Ishikawa (cell line): Measurements from ENCODE around the gene SMYD3.

Experiments
- CEBPB ChIP-seq: IDR thresholded peaks from 2 replicates; pipeline ENCODE4 v1.6.1; 2012
- CREB1 ChIP-seq: IDR thresholded peaks from 2 replicates; pipeline ENCODE4 v1.6.1; 2012; ENCODE audit warnings: low read depth
- EGR1 ChIP-seq: IDR thresholded peaks from 2 replicates; pipeline ENCODE4 v1.6.1; 2012
- EP300 ChIP-seq: IDR thresholded peaks from 2 replicates; pipeline ENCODE4 v1.6.1; 2012; ENCODE audit warnings: borderline replicate concordance
- FOXM1 ChIP-seq: IDR thresholded peaks from 2 replicates; pipeline ENCODE4 v1.6.1; 2012; ENCODE audit warnings: low read depth, borderline replicate concordance
- NFIC ChIP-seq: IDR thresholded peaks from 2 replicates; pipeline ENCODE4 v1.6.1; 2012
- RAD21 ChIP-seq: IDR thresholded peaks from 2 replicates; pipeline ENCODE4 v1.6.1; 2012; ENCODE audit warnings: low read depth
- TAF1 ChIP-seq: IDR thresholded peaks from 2 replicates; pipeline ENCODE4 v1.6.1; 2012; ENCODE audit warnings: low read depth, mild to moderate bottlenecking
- TCF12 ChIP-seq: IDR thresholded peaks from 2 replicates; pipeline ENCODE4 v1.6.1; 2012; ENCODE audit warnings: low read depth
- TEAD4 ChIP-seq: IDR thresholded peaks from 2 replicates; pipeline ENCODE4 v1.6.1; 2012
- YY1 ChIP-seq: IDR thresholded peaks from 2 replicates; pipeline ENCODE4 v1.6.1; 2012; ENCODE audit warnings: low read depth
- ZBTB7A ChIP-seq: IDR thresholded peaks from 2 replicates; pipeline ENCODE4 v1.6.1; 2012; ENCODE audit warnings: low read depth
- TF ChIP-seq, protein P1 (sequence below): IDR thresholded peaks from 2 replicates; pipeline ENCODE4 v1.6.1; 2012; ENCODE audit warnings: low read depth, mild to moderate bottlenecking
- TF ChIP-seq, protein P2 (sequence below): IDR thresholded peaks from 2 replicates; pipeline ENCODE4 v1.6.1; 2012
- TF ChIP-seq, protein P3 (sequence below): IDR thresholded peaks from 2 replicates; pipeline ENCODE4 v1.6.1; 2012

SMYD3 gene

DNA sequence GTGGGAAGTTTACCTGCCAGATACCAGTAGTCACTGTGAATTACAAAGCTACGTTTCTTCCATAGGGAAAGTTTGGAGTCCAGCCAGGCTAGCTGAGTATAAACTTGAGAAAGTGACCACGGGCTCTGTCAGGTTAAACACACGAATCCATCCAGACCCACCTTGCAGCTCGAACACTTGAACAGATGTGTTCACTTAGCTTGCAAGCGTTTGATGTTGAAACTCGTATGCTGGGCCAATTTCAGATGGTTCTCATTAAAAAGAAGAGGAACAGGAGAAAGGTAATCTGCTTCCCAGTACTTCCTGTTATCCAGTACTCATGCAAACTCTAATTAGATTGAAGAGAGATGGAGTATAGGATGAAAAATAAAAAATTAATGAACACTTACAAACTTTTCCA lies 636.4 kb downstream of the SMYD3 start:
- no peak for TF ChIP-seq TAF1
- no peak for TF ChIP-seq EGR1
- TF ChIP-seq, protein P1, sequence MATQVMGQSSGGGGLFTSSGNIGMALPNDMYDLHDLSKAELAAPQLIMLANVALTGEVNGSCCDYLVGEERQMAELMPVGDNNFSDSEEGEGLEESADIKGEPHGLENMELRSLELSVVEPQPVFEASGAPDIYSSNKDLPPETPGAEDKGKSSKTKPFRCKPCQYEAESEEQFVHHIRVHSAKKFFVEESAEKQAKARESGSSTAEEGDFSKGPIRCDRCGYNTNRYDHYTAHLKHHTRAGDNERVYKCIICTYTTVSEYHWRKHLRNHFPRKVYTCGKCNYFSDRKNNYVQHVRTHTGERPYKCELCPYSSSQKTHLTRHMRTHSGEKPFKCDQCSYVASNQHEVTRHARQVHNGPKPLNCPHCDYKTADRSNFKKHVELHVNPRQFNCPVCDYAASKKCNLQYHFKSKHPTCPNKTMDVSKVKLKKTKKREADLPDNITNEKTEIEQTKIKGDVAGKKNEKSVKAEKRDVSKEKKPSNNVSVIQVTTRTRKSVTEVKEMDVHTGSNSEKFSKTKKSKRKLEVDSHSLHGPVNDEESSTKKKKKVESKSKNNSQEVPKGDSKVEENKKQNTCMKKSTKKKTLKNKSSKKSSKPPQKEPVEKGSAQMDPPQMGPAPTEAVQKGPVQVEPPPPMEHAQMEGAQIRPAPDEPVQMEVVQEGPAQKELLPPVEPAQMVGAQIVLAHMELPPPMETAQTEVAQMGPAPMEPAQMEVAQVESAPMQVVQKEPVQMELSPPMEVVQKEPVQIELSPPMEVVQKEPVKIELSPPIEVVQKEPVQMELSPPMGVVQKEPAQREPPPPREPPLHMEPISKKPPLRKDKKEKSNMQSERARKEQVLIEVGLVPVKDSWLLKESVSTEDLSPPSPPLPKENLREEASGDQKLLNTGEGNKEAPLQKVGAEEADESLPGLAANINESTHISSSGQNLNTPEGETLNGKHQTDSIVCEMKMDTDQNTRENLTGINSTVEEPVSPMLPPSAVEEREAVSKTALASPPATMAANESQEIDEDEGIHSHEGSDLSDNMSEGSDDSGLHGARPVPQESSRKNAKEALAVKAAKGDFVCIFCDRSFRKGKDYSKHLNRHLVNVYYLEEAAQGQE, result no peak
- no peak for TF ChIP-seq FOXM1
- TF ChIP-seq EP300, result no peak
- TF ChIP-seq NFIC, result no peak
- TF ChIP-seq, protein P2, sequence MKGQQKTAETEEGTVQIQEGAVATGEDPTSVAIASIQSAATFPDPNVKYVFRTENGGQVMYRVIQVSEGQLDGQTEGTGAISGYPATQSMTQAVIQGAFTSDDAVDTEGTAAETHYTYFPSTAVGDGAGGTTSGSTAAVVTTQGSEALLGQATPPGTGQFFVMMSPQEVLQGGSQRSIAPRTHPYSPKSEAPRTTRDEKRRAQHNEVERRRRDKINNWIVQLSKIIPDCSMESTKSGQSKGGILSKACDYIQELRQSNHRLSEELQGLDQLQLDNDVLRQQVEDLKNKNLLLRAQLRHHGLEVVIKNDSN, result no peak
- TF ChIP-seq ZBTB7A, result no peak
- TF ChIP-seq TEAD4, result no peak

DNA sequence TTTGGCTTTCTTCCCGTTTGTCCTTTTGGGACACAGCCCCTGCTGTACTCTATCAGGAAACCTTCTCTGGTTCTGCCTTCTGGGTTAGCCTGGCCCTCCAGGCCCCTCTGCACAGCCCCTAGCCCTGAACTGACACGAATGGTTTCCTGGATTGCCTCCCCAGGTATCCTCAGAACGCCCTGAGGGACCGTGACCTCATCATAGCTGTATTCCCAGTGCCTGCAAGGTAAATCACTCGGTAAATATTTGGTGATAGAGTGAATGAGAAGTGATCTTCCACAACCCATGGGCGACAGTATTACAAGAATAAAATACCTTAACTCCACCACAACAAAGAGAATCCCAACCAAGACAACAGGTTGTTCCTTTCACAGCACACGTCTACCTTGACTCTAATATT lies 637.2 kb downstream of the SMYD3 start:
- no peak for TF ChIP-seq CREB1
- TF ChIP-seq RAD21, result no peak
- TF ChIP-seq, protein P2, result no peak
- no peak for TF ChIP-seq CEBPB
- no peak for TF ChIP-seq EGR1
- no peak for TF ChIP-seq YY1
- TF ChIP-seq TEAD4, result no peak
- TF ChIP-seq FOXM1, result no peak
- TF ChIP-seq TCF12, result no peak
- no peak for TF ChIP-seq ZBTB7A
- TF ChIP-seq EP300, result no peak
- TF ChIP-seq, protein P1, result no peak
- no peak for TF ChIP-seq TAF1
- TF ChIP-seq NFIC, result no peak
- TF ChIP-seq, protein P3, sequence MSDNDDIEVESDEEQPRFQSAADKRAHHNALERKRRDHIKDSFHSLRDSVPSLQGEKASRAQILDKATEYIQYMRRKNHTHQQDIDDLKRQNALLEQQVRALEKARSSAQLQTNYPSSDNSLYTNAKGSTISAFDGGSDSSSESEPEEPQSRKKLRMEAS, result no peak

DNA sequence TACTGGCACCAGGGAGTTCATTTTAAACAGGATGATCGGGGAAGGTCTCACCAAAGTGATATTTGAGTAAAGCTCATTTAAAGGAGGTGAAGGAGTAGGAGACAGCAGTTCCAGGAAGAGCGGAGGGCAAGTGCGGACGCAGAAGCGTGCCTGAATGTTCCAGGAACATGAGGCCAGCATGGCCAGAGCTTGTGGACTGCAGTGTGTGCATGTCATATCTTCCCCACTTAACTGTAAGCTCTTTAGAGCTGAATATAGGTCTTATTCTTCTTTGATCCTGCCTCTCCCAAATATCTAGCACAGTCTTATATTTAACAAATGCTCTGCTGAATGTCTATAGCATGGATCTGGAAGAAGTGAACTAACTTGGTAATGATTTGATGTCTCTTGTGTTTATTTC lies 639.3 kb downstream of the SMYD3 start:
- TF ChIP-seq, protein P1, result no peak
- no peak for TF ChIP-seq RAD21

DNA sequence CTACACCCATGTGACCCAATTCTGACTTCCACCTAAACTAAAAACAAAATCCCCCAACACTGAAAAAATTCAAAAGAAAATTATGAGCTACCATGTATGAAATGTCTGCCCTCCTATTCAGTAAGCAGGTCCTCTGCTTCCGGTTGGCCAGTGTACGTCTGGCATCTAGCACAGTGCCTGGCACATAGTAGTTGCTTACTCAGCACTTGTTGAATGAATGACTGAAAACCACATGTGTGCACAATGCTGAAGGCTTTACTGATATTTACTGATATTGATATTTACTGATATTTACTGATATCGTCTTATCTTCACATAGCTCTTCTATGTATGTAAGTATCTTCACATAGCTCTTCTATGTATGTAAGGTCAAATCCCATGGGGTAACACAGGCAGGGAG lies 642.2 kb downstream of the SMYD3 start:
- TF ChIP-seq YY1 (no peak), ZBTB7A (no peak), EP300 (no peak), TAF1 (no peak), CREB1 (no peak), RAD21 (no peak)
- TF ChIP-seq, protein P2, result no peak

DNA sequence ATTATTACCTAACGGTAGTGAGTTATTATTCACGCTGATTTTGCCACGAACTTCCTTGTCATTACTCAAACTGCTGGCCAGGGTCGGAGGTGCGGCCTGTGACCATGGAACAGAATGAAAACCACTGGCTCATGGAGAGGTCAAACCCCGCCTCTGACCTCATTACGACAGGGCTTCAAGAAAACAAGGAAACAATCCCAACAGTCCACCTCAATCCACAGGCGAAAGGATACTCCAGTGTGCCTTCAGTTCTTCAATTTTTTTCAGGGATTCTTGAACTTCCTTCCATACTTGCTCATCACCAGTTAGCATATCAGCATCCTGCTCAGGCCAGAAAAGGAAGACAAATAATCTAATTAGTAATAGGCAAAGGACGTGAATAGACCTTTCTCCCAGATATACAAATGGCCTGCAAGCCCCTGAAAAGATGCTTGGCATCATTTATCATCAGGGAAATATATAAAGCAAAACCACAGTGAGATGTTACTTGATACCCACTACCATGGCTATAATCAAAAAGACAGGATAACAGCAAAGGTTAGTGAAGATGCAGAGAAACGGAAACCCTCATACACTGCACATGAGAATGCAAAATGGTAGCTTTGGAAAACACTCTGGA lies 643.4 kb downstream of the SMYD3 start:
- TF ChIP-seq RAD21, result no peak
- TF ChIP-seq ZBTB7A, result no peak
